GF-D8 (cell line): ENCODE results near the gene ZBTB16.

Source experiments
- DNase-seq: peaks from one replicate; lab custom pipeline; 2025; lab: John Stamatoyannopoulos, UW

ZBTB16 gene

GRCh38 chr11:114282488-114282887 is 223.0 kb downstream of the ZBTB16 start:
- no peak for DNase-seq

GRCh38 chr11:114283422-114283821 is 223.9 kb downstream of the ZBTB16 start:
- DNase-seq, result no peak

- no peak for DNase-seq
Measured at GRCh38 chr11:114284021-114284420, 224.5 kb downstream of the ZBTB16 start.

- DNase-seq, result no peak
Measured at GRCh38 chr11:114284914-114285313, 225.4 kb downstream of the ZBTB16 start.

- DNase-seq, result no peak
Measured at GRCh38 chr11:114285599-114285998, 226.1 kb downstream of the ZBTB16 start.

- DNase-seq, result no peak
Measured at GRCh38 chr11:114286229-114286628, 226.7 kb downstream of the ZBTB16 start.

- no peak for DNase-seq
Measured at GRCh38 chr11:114287154-114287553, 227.6 kb downstream of the ZBTB16 start.

- DNase-seq, result no peak
Measured at GRCh38 chr11:114288136-114288535, 228.6 kb downstream of the ZBTB16 start.

GRCh38 chr11:114289779-114290178 is 230.3 kb downstream of the ZBTB16 start:
- no peak for DNase-seq

- no peak for DNase-seq
Measured at GRCh38 chr11:114290503-114291235, 231.2 kb downstream of the ZBTB16 start.

GRCh38 chr11:114291381-114291780 is 231.9 kb downstream of the ZBTB16 start:
- no peak for DNase-seq

- DNase-seq, result no peak
Measured at GRCh38 chr11:114291842-114292680, 232.6 kb downstream of the ZBTB16 start.

- DNase-seq, result no peak
Measured at GRCh38 chr11:114293201-114293711, 233.7 kb downstream of the ZBTB16 start.

GRCh38 chr11:114295676-114296604 is 236.4 kb downstream of the ZBTB16 start, which contains the start of gene NNMT:
TSS of gene NNMT (plus strand) at chr11:114296399. CDS start at chr11:114296557, 158 bp downstream.
- peak; percentile 31 for DNase-seq

- DNase-seq, result no peak
Measured at GRCh38 chr11:114296605-114297372, 237.3 kb downstream of the ZBTB16 start.

GRCh38 chr11:114297806-114298709 is 238.5 kb downstream of the ZBTB16 start:
- no peak for DNase-seq

- no peak for DNase-seq
Measured at GRCh38 chr11:114298710-114299109, 239.2 kb downstream of the ZBTB16 start.
